H9 (cell line): ENCODE results near the gene VAV2. TPM values are rescaled to one million over a fixed set of nuclear protein-coding genes. Genes with fewer than 3 reads are reported as not detected.
A peak's percentile ranks its signal among the peaks of the same experiment; 100 is the strongest.

Source experiments
- DNase-seq: peaks from one replicate; pipeline ENCODE4 v3.0.0-alpha.2; 2017
- H2AFZ ChIP-seq: one replicate; pipeline ENCODE4 v1.6.1; 2013; ENCODE audit warnings: mild to moderate bottlenecking, low read length, control low read depth, moderate library complexity
- H2AK5ac ChIP-seq: 2 replicates; pipeline ENCODE4 v1.6.1; 2013; ENCODE audit warnings: low read length, control low read depth, mixed read lengths; ENCODE audit not compliant: insufficient read length
- H2BK120ac ChIP-seq: one replicate; pipeline ENCODE4 v1.6.1; 2013; ENCODE audit warnings: low read depth, mild to moderate bottlenecking, low read length, control low read depth, inconsistent platforms; ENCODE audit not compliant: poor library complexity, severe bottlenecking
- H2BK12ac ChIP-seq: 2 replicates; pipeline ENCODE4 v1.6.1; 2013; ENCODE audit warnings: low read length, control low read depth, mixed read lengths, low read depth; ENCODE audit not compliant: insufficient read length
- H2BK15ac ChIP-seq: 2 replicates; pipeline ENCODE4 v1.6.1; 2013; ENCODE audit warnings: low read depth, low read length, control low read depth
- H2BK20ac ChIP-seq: one replicate; pipeline ENCODE4 v1.6.1; 2013; ENCODE audit warnings: low read depth, mild to moderate bottlenecking, low read length, control low read depth, inconsistent platforms; ENCODE audit not compliant: poor library complexity, severe bottlenecking
- H2BK5ac ChIP-seq: 2 replicates; pipeline ENCODE4 v1.6.1; 2013; ENCODE audit warnings: low read length, control low read depth, mixed read lengths; ENCODE audit not compliant: insufficient read length
- H3K14ac ChIP-seq: 2 replicates; pipeline ENCODE4 v1.6.1; 2013; ENCODE audit warnings: low read length, control low read depth; ENCODE audit not compliant: insufficient read depth
- H3K18ac ChIP-seq: 2 replicates; pipeline ENCODE4 v1.6.1; 2013; ENCODE audit warnings: low read depth, mild to moderate bottlenecking, mixed read lengths, low read length, control low read depth; ENCODE audit not compliant: insufficient read length
- H3K23ac ChIP-seq: 2 replicates; pipeline ENCODE4 v1.6.1; 2013; ENCODE audit warnings: low read length, control low read depth, mixed read lengths, low read depth; ENCODE audit not compliant: insufficient read length
- H3K23me2 ChIP-seq: 2 replicates; pipeline ENCODE4 v1.6.1; 2013; ENCODE audit warnings: low read depth, mild to moderate bottlenecking, mixed read lengths, low read length, control low read depth; ENCODE audit not compliant: insufficient read length, poor library complexity, severe bottlenecking
- H3K27ac ChIP-seq: 2 replicates; pipeline ENCODE4 v1.5.1; 2013; ENCODE audit warnings: low read length, control low read depth, mixed read lengths, low read depth; ENCODE audit not compliant: insufficient read length
- H3K27me3 ChIP-seq: 2 replicates; pipeline ENCODE4 v1.6.1; 2013; ENCODE audit warnings: low read length, control low read depth, inconsistent platforms; ENCODE audit not compliant: insufficient read depth
- H3K4ac ChIP-seq: 2 replicates; pipeline ENCODE4 v1.6.1; 2013; ENCODE audit warnings: low read depth, mild to moderate bottlenecking, control low read depth, inconsistent platforms, low read length, moderate library complexity
- H3K4me1 ChIP-seq: 2 replicates; pipeline ENCODE4 v1.6.1; 2013; ENCODE audit warnings: low read length, control low read depth, inconsistent platforms; ENCODE audit not compliant: insufficient read depth
- H3K4me2 ChIP-seq: 2 replicates; pipeline ENCODE4 v1.6.1; 2013; ENCODE audit warnings: low read length, control low read depth, mixed read lengths; ENCODE audit not compliant: insufficient read length, insufficient read depth
- H3K56ac ChIP-seq: 2 replicates; pipeline ENCODE4 v1.6.1; 2013; ENCODE audit warnings: low read depth, mild to moderate bottlenecking, mixed read lengths, low read length, control low read depth; ENCODE audit not compliant: insufficient read length
- H3K79me1 ChIP-seq: 2 replicates; pipeline ENCODE4 v1.6.1; 2013; ENCODE audit warnings: low read depth, mild to moderate bottlenecking, moderate library complexity, low read length, control low read depth, inconsistent platforms; ENCODE audit not compliant: insufficient read depth, poor library complexity, severe bottlenecking
- H3K79me2 ChIP-seq: 2 replicates; pipeline ENCODE4 v1.6.1; 2013; ENCODE audit warnings: low read length, control low read depth, inconsistent platforms; ENCODE audit not compliant: insufficient read depth
- H3K9ac ChIP-seq: 2 replicates; pipeline ENCODE4 v1.6.1; 2013; ENCODE audit warnings: low read length, control low read depth, mixed read lengths; ENCODE audit not compliant: insufficient read length; ENCODE audit errors: extremely low read depth
- H3K9me3 ChIP-seq: one replicate; pipeline ENCODE4 v1.6.1; 2013; ENCODE audit warnings: low read depth, low read length, inconsistent platforms; ENCODE audit not compliant: control insufficient read depth
- H3T11ph ChIP-seq: one replicate; pipeline ENCODE4 v1.6.1; 2013; ENCODE audit warnings: mild to moderate bottlenecking, low read length, control low read depth, inconsistent platforms
- H4K20me1 ChIP-seq: one replicate; pipeline ENCODE4 v1.6.1; 2013; ENCODE audit not compliant: control insufficient read depth, insufficient read length, insufficient read depth
- H4K5ac ChIP-seq: 2 replicates; pipeline ENCODE4 v1.6.1; 2013; ENCODE audit warnings: low read depth, mild to moderate bottlenecking, mixed read lengths, low read length, control low read depth; ENCODE audit not compliant: insufficient read length
- H4K8ac ChIP-seq: replicated peaks from 2 replicates; pipeline ENCODE4 v1.6.1; 2013; ENCODE audit warnings: low read length, control low read depth, mixed read lengths, low read depth; ENCODE audit not compliant: insufficient read length
- H4K91ac ChIP-seq: 2 replicates; pipeline ENCODE4 v1.6.1; 2013; ENCODE audit warnings: low read depth, mild to moderate bottlenecking, moderate library complexity, mixed read lengths, low read length, control low read depth; ENCODE audit not compliant: insufficient read length
- H3K27ac Mint-ChIP-seq, 3 experiments: 2 replicates in 2 of 3; 3 replicates in 1 of 3; pipeline ENCODE4 v1.8.0; 2020 to 2021; ENCODE audit warnings: mixed read lengths in 3 of 3, mild to moderate bottlenecking in 1 of 3, moderate library complexity in 1 of 3
- H3K27me3 Mint-ChIP-seq: 2 replicates; pipeline ENCODE4 v1.8.0; 2021; ENCODE audit warnings: low read depth, mild to moderate bottlenecking, moderate library complexity, mixed read lengths
- H3K36me3 Mint-ChIP-seq, 3 experiments: 2 replicates in 2 of 3; 3 replicates in 1 of 3; pipeline ENCODE4 v1.8.0; 2020 to 2021; ENCODE audit warnings: low read depth in 3 of 3, mixed read lengths in 3 of 3; ENCODE audit not compliant: insufficient read depth in 1 of 3
- H3K4me1 Mint-ChIP-seq, 2 experiments: 2 replicates each; pipeline ENCODE4 v1.8.0; 2020; ENCODE audit warnings: mixed read lengths in 2 of 2
- H3K4me3 Mint-ChIP-seq, 2 experiments: 2 replicates in 1 of 2; 3 replicates in 1 of 2; pipeline ENCODE4 v1.8.0; 2020 to 2021; ENCODE audit warnings: mild to moderate bottlenecking in 2 of 2, mixed read lengths in 2 of 2, moderate library complexity in 1 of 2
- H3K9me3 Mint-ChIP-seq, 2 experiments: 2 replicates in 1 of 2; 3 replicates in 1 of 2; pipeline ENCODE4 v1.8.0; 2020; ENCODE audit warnings: mild to moderate bottlenecking in 2 of 2, mixed read lengths in 2 of 2, moderate library complexity in 1 of 2
- WGBS: extraction: QIAGEN DNeasy Blood & Tissue Kit; methylation state at CpG from one replicate; pipeline ENCODE4 v1.1.7; 2013; ENCODE audit warnings: missing lambda C conversion rate, low lambda C conversion rate, mixed read lengths; ENCODE audit not compliant: insufficient read length; ENCODE audit errors: extremely low coverage; 5-methylcytosine and 5-hydroxymethylcytosine counted together
- total RNA-seq: library from RNA; stranded (reverse); gene quantifications from 2 replicates; pipeline ENCODE4 v1.2.1, GENCODE V29; 2021
- TF ChIP-seq, protein P1 (sequence below): fragments of 200-600 bp; sonication (generic); conservative IDR thresholded peaks from 3 replicates; pipeline ENCODE4 v1.8.0; 2021; ENCODE audit warnings: antibody characterized with exemption, mild to moderate bottlenecking

Gene VAV2
- total RNA-seq, 1 experiment from 2014 or later: 58.7 TPM

- Histone ChIP-seq H4K5ac (no peak overlapping the region), H2AFZ (no peak overlapping the region), H2BK5ac (no peak overlapping the region), H2AK5ac (no peak overlapping the region), H3K23me2 (no peaks in the 10 kb centered on the region), H3K27ac (no peak overlapping the region), H2BK12ac (no peak overlapping the region), H3K4ac (no peak overlapping the region), H3K79me2 (no peaks in the 10 kb centered on the region), H3K79me1 (no peaks in the 10 kb centered on the region), H3K18ac (no peak overlapping the region), H2BK120ac (no peak overlapping the region), H3K14ac (no peak overlapping the region), H2BK15ac (no peak overlapping the region), H3K9me3 (no peaks in the 10 kb centered on the region), H2BK20ac (no peak overlapping the region), H3K23ac (no peak overlapping the region), H3K4me1 (no peaks in the 10 kb centered on the region), H4K8ac (no peak overlapping the region), H4K91ac (no peak overlapping the region), H3K56ac (no peak overlapping the region), H3K9ac (no peak overlapping the region), H3K27me3 (no peaks in the 10 kb centered on the region), H3K4me2 (no peak overlapping the region), H4K20me1 (no peaks in the 10 kb centered on the region), H3T11ph (no peak overlapping the region)
- no peak overlapping the region for H3K4me3 Mint-ChIP-seq
- peaks cover 7 to 28% (median 24%) of the 10 kb centered on the region in 3 experiments; a peak in 6 of 7 replicates for H3K36me3 Mint-ChIP-seq
- peaks cover 0 to 2% of the 10 kb centered on the region in 2 experiments; a peak in 1 of 5 replicates for H3K9me3 Mint-ChIP-seq
- H3K27ac Mint-ChIP-seq: peak overlapping the region in 2 of 3 experiments; percentile 26 to 94; a peak in 5 of 7 replicates
- WGBS: no CpG with 5 or more reads among the region's 20 CpGs
- TF ChIP-seq, protein P1, sequence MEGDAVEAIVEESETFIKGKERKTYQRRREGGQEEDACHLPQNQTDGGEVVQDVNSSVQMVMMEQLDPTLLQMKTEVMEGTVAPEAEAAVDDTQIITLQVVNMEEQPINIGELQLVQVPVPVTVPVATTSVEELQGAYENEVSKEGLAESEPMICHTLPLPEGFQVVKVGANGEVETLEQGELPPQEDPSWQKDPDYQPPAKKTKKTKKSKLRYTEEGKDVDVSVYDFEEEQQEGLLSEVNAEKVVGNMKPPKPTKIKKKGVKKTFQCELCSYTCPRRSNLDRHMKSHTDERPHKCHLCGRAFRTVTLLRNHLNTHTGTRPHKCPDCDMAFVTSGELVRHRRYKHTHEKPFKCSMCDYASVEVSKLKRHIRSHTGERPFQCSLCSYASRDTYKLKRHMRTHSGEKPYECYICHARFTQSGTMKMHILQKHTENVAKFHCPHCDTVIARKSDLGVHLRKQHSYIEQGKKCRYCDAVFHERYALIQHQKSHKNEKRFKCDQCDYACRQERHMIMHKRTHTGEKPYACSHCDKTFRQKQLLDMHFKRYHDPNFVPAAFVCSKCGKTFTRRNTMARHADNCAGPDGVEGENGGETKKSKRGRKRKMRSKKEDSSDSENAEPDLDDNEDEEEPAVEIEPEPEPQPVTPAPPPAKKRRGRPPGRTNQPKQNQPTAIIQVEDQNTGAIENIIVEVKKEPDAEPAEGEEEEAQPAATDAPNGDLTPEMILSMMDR: no peak
- DNase-seq: no peak
- no peaks in the 10 kb centered on the region; the same call in 1 of the 2 replicates for H3K27me3 Mint-ChIP-seq
- H3K4me1 Mint-ChIP-seq: peaks cover 13 to 15% of the 10 kb centered on the region in 2 experiments
These were observed 136.2 kb downstream of the VAV2 start for GRCh38 chr9:133855802-133856521.
